GM18499 (cell line): ENCODE data around the gene GRB7.
"Not testable (repeated sequence)": the region's sequence is repeated elsewhere in the genome, so short reads cannot be mapped to it uniquely, and the experiment has no call there.

Source experiments
- ATAC-seq: cut with Tn5 transposase; IDR thresholded peaks from one replicate; pipeline ENCODE4 v1.9.1; 2021; ENCODE audit warnings: moderate number of reproducible peaks; ENCODE audit not compliant: insufficient read depth, unreplicated experiment

The GRB7 gene

DNA sequence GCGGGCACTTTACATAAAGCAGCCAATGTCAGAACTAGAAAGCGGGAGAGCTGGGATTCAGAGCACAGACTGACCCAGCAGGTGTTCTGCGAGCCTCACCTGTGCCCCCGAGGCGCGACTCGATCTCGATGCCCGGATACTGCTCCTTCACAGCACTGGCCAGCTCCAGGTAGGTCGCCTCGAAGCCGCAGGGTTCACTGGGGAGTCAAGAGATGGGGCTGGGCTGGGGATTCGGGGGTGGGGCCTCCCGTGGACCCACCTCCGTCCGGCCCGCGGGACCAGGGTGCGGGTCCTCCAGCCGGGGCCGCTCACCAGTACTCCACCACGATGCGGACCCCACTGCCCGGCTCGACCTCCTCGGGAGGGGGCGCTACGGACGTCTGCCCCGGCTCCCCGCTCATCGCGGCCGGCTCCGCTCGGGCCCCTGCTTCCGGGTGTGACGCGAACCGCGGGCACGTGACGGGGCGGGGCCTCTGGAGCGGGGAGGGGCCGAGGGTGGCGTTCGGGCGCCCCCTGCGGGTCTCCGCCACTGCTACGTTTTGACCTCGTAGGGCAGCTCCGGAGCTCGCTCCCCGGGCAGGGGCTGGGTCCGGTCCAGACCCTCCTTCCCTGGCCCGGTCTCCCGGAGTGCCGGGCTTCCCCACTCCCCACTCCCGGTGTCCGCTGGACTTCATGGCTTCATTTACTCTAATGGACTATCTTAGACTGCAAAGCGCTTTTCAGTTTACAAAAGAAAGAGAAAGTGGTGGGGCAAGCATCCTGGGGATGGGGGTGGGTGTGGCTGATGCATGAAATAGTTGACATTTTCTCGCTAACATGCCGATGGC is 7.4 kb upstream of the GRB7 start, which contains the start of gene MIEN1:
Gene MIEN1, minus strand, starts transcription at position 438 of the 827 bp plus-strand sequence. Its CDS starts 37 bp downstream, at position 401.
- ATAC-seq, result no peak

DNA sequence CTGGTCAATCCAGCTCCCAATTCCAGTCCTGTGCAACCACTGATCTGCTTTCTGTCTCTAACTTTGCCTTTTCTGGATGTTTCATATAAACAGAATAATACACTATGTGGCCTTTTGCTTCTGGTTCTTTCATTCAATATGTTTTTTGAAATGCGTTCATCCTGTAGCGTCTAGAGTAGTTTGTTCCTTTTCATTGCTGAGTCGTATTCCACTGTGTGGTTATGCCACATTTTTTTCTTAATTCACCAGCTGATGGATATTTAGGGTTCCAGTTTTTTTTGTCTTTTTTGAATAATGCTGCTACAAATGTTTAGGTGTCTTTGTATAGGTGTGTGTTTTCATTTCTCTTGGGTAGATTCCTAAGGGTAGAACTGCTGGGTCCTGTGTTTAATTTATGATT is 5.2 kb upstream of the GRB7 start:
- ATAC-seq, result no peak

DNA sequence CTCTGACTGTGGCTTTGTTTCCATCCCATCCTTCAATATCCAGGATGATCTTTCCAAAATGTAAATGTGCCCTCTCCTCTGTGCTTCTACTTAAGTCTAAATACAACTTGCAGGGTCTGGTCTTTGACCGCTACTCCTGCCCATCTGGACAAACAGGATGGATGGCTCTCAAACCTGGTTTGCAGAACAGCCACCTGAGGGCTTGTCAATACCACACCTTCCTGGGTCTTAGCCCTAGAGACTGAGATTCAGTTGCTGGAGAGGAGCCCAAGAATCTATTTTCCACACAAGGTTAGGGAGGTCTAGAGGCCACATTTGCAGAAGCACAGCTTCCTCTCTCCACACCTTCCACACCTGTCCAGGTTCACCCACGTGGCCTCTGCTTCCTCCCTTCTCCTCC is 1.9 kb upstream of the GRB7 start:
- no peak for ATAC-seq

DNA sequence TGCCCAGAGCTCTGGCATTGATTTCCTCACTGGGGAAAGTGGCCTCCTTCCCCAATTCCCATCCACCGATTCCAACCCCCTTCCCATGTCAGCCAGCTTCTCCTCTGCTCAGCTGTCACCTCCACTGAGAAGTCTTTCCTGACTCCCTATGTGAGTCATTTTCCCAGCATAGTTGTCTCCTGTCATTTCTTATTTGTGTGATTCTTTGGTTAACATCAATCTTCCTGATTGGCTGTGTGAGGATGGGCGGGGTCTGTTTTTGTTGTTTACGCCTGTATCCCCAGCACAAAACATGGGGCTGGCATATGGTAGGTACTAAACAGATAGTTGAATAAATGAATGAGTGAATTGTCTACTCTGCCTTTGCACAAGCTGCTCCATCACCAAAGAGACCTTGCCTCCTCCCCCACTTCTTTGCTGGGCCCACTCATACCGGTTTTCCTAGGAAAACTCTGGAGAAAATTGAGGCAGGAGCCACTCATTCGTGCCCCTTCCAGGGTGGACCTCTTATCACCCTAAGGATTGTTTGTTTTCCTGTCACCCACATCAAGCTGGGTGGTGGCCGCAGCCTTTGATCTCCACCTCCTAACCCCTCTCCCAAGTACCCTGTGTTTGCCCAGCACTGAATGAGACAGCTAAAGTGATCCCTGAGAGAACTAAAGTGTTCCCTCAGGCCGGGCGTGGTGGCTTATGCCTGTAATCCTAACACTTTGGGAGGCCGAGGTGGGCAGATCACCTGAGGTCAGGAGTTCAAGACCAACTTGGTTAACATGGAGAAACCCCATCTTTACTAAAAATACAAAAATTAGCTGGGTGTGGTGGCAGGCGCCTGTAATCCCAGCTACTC is 1.2 kb upstream of the GRB7 start:
- no peak for ATAC-seq

DNA sequence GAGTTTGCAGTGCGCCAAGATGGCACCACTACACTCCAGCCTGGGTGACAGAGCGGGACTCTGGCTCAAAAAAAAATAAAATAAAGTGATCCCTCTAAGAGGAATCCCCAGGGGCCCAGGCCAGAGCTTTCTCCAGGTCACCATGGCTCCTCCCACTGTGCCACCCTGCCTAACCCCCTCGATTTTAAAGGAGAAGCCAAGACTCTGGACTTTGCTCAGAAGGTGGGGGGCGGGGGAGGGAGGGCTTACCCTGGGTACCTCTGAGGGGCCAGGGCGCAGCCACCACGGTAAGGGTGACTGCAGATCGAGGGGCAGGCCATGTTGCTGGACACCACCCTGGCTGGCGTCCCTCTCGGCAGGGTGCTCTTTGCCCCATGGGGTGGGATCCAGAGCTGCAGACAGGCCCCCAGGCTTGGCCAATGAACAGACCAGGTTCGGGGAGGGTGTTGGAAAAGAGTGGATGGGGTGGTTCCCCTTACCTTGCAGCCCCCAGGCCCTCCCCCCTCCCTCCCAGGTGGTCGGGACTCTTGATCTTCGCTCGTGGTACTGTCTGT is 455 bp upstream of the GRB7 start:
- no peak for ATAC-seq

DNA sequence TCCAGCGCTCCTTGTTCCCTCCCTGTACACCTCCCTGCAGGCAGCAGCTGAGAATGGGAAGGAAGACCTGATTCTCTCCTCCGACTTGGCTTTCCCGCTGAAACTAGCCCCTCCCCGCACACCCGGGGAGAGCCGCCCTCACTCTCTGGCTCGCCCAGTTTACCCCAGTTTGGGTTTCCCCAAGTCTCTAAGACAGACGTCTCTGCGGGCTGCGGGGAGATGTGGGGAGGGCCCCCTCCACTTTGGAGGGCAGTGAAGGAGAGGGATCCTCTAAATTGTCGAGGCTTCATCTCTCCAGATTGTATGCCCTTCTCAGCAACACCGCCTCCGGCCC is 797 bp downstream of the GRB7 start:
- no peak for ATAC-seq

DNA sequence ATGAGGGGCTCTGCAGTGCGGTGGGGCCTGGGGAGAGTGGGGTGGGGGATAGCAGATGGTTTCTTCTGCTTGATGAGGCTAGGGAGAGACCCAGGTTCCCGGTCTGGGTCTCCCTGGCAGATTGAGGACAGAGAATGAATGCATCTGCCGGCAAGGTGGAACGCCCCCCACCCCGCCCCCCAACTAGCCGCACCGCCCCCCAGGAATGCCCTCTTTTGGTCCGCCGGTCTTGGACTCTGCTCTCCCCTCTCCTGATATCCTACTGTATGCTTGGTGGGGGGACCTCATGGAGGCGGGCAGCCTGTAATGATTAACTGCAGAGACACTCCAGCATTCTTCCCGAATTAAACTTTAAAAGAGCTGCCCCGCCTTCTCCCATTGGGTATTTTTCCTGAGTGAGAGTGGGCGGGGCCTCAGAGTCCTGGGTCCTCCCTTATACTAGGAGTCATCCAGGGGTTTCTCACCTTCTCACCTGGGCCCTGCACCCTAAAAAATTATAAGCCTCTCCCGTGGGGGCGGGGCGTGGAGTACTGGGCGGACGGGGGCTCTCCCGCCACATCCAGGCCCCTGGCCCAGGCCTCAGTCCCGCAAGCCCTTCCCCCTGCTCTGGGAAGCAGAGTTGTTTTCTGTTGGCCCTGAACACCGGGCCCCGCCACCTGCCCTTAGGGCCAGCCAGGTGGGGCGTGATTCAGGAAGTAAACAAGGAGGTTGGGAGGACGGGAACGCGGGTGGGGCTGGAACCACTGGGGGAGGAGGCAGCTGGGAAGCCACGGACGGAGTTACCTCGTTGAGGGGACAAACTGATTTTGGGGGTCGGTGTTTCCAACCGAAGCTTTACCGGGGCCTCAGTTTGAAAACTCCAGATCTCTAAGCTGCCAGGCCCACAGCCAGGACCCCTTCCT is 1.5 kb downstream of the GRB7 start:
- ATAC-seq, result no peak

DNA sequence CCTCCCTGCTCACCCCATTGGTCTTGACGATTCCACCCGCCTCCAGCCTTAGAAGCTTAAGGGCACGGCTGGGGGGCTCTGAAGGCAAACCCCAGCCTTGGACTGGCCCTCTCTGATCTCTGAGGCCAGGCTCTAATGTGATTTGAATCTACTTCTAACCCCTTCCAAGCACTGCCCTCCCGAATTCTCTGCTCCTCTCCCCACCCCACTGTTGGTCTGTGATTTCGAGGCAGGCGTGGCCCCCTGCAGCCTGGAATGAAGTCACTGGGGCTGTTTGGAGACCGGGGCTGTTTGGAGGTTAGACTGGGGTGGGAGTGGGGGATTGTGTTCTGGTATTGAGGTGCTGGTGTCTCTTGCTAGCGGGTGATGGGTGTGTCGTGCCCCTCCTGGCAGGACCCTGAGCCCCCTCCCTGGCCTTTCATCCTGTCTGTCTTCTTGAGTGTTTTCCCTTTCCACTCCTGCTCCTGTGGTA is 2.2 kb downstream of the GRB7 start:
- no peak for ATAC-seq

DNA sequence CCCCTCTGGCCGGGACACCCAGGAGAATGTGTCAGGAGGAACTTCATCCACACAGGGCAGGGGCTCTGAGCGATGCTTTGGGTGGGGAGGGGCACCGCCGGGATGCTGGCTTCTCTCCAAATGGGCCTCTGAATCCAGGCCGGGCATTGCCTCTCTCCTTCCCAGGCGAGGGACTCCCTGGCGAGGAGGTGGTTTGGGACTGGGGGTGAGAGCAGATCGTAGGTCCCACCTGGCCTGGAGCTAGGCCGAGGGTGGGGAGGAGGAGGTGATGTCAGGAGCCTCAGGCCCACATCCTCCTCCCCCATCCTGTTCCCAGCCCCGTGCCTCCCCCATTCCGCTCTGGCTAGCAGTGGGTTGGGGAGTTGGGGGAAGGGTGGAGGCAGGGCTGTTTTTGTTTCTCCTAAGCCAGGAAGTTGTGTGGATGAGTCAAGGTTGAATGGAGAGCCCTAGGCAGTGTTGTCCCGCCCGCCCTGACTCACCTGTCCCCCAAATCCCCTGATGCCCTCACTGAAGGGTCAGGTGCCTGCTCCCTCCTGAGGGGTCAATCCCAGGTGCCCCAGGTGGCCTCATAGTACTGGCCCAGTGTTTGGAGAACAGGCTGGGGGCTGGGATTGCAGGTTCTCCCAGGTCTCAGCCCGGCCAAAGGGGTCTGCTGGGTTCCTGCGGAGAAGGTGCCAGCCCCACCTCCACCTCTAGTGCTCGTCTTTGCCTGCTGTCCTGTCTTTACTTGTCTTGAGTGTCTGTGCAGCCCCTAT is 2.8 kb downstream of the GRB7 start:
- no peak for ATAC-seq

DNA sequence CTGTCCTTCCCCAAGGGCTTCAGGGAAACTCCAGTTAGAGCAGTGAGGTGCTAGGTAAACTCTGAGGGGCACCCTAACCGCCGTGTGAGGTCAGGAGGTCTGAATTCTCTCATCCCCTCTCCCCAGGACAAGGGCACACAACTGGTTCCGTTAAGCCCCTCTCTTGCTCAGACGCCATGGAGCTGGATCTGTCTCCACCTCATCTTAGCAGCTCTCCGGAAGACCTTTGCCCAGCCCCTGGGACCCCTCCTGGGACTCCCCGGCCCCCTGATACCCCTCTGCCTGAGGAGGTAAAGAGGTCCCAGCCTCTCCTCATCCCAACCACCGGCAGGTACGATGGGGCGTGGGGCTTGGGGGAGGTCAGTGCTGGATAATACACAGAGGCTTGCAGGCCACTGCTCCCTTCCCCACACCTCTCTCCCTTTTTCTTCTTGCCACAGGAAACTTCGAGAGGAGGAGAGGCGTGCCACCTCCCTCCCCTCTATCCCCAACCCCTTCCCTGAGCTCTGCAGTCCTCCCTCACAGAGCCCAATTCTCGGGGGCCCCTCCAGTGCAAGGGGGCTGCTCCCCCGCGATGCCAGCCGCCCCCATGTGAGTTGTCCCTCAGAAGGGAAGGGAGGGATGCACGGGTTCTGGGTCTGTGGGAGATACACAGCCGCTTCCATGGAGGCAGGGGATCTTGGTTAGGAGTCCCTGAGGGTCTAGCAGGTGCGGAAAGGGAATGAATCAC is 4.6 kb downstream of the GRB7 start:
- no peak for ATAC-seq

DNA sequence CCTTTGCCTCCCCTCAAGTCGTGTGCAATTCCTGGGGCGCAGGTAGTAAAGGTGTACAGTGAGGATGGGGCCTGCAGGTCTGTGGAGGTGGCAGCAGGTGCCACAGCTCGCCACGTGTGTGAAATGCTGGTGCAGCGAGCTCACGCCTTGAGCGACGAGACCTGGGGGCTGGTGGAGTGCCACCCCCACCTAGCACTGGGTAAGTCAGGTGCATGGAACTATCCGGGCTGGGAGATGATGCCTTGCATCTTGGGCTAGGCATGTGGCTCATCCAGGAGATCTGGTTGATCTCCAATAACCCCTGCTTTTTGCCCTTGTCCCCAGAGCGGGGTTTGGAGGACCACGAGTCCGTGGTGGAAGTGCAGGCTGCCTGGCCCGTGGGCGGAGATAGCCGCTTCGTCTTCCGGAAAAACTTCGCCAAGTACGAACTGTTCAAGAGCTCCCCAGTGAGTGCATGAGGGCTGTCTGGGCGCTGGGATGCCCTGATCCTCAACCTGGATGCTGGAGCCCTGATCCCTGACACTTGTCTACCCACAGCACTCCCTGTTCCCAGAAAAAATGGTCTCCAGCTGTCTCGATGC is 5.2 kb downstream of the GRB7 start:
- ATAC-seq, result no peak

DNA sequence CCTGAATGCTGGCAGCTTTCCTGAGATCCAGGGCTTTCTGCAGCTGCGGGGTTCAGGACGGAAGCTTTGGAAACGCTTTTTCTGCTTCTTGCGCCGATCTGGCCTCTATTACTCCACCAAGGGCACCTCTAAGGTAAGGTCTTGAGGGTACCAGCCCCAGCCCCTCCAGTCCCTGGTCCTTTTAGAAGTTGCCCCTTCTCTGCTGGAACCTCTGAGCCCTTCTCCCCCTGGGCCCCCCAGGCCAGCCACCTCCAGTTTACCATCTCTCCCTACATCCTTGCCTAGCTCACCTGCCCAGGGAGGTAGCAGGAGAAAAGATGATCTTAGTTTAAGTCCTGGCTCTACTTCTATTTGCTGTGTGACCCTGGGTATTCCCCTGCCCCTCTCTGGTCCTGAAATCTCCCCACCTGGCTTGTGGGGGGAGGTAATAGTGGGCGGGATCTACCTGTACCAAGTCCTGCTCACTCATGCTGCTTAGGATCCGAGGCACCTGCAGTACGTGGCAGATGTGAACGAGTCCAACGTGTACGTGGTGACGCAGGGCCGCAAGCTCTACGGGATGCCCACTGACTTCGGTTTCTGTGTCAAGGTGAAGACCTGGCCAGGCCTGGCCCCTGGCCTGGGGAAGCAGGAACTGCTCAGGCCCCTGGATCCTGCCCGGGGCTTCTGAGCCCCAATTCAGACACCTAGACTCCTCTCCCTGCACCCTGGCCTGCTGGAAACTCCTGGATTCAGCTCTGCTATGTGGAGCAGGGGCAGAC is 6.5 kb downstream of the GRB7 start:
- no peak for ATAC-seq

DNA sequence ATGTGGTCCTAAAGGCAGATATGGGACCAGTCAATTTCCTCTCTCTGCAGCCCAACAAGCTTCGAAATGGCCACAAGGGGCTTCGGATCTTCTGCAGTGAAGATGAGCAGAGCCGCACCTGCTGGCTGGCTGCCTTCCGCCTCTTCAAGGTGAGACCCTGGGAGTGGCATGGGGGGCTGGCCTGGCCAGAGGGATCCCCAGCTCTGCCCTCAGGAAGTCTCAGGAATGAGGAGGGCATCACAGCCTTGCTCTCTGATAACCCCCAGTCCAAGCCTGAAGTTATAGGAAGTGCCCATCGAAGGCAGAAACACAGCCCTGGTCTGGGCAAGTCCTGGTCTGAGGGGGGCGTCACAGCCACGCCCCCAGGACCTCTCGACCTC is 7.1 kb downstream of the GRB7 start:
- no peak for ATAC-seq

DNA sequence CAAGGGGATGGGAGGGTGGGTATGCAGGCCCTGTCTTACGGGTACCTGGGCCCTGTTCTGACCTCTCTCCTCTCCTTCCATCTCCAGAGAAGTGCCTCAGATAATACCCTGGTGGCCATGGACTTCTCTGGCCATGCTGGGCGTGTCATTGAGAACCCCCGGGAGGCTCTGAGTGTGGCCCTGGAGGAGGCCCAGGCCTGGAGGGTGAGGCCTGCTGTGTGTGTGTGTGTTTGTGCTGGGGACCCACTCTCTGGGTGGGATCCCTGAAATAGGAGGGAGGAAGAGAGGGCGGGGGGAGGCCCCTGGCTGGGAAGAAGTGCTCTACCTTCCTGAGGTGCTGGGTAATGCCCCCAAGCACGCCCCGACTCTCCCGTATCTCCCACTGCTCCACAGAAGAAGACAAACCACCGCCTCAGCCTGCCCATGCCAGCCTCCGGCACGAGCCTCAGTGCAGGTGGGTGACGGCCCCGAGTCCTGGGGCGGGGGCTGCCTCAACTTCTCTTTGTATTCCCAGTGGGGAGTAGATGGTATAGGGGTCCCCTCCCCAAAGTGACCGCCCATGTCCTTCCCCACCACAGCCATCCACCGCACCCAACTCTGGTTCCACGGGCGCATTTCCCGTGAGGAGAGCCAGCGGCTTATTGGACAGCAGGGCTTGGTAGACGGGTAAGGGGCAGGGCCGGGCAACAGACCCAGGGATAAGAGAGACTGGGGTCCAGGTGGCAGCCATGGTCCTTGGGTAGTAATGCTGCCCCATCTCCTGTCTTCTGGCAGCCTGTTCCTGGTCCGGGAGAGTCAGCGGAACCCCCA is 7.8 kb downstream of the GRB7 start:
- ATAC-seq, result no peak

DNA sequence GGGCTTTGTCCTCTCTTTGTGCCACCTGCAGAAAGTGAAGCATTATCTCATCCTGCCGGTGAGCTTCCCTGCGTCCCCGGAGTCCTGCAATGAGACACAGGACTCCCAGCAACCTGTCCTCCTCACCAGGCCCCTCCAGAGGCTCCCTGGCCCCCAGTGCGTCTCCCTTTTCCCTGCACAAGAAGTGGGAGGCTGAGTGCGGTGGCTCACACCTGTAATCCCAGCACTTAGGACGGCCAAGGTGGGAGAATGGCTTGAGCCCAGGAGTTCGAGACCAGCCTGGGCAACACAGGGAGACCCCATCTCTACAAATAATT is 8.4 kb downstream of the GRB7 start:
- no peak for ATAC-seq

DNA sequence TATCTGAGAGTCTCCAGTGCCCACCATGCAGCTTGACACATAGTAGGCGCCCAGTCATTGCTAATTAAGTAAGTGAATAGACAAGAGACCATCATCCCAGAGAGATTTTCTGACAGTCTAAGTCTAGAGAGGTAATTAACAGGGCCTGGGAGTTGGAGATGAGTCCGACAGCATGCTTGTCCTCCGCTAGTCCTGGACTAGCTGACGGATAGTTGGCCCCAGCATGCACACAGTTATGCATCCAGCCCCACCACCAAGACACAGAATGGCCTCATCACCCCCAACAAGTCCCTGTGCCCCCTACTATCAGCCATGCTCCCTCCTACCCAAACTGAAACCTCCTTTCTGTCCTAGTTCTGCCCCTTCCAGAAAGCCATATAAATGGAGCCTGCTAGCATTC is 10.0 kb downstream of the GRB7 start:
- ATAC-seq, result no peak

DNA sequence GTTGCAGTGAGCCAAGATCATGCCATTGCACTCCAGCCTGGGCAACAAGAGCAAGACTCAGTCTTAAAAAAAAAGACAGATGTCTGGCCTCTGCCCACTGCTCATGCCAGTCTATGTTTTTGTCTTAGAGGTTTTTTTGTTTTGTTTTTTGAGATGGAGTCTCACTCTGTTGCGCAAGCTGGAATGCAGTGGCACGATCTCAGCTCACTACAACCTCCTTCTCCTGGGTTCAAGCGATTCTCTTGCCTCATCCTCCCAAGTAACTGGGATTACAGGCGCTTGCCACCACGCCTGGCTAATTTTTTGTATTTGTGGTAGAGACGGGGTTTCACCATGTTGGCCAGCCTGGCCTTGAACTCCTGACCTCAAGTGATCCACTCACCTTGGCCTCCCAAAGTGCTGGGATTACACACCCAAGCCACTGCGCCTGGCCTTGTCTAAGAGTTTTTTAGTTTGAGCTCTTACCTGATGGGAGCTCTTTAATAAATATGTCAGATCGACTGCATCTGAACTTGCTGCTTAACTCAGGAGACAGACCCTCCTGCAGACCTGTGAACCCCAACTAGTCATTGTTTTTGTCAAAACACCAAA is 10.8 kb downstream of the GRB7 start:
- ATAC-seq, result not testable (repeated sequence)
